Ramos (cell line): ENCODE results near the gene CPLX3.

Experiments used
- in situ Hi-C: fragments of 300-500 bp; cut with MboI; formaldehyde crosslinking; loops from one replicate; pipeline ENCODE4 v1.14.3; 2022; ENCODE audit warnings: low sequenced_read_pairs; ENCODE audit not compliant: unreplicated experiment

Gene CPLX3

DNA sequence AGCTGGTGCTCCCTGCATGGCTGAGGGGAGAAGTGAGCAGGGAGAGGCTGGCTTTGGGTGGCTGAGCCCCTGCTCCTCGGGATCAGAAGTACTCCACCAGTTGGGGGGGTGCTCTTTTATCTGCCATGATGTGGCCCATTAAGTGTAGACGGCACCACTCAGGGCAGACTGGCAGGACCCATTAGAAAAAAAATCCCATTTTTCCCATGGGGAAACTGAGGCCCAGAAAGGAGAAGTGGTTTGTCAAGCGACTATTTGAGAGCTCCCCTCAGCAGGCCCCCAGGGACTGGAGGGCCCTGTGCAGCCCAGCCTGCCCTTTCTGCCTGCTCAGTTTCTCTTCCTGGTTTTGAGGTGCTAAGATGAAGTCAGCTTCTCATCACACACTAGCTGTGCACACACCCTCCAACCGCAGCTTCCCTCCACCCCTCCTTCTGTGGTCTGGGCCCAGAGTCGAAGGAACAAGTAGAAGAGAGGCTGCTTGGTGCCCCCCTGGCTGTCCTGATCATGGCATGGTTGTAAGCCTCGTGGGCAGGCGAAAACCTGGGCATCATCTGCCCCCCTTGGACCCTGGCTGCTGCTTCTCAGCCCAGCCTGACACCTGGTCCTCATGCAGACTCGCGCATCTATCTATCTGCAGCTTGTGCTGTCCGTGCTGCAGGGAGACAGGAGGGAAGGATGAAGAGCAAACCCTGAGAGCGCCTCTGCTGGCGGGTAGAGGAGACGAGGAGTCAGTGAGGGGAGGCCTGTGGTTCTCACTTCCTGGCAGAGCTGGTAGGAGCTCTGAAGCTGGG, 39.0 kb upstream of the CPLX3 start:
- in situ Hi-C loops, result loop anchor here (25.0 kb wide), 1 partner anchor 550 kb away; the partner anchor contains the start of genes COMMD4 and NEIL1

DNA sequence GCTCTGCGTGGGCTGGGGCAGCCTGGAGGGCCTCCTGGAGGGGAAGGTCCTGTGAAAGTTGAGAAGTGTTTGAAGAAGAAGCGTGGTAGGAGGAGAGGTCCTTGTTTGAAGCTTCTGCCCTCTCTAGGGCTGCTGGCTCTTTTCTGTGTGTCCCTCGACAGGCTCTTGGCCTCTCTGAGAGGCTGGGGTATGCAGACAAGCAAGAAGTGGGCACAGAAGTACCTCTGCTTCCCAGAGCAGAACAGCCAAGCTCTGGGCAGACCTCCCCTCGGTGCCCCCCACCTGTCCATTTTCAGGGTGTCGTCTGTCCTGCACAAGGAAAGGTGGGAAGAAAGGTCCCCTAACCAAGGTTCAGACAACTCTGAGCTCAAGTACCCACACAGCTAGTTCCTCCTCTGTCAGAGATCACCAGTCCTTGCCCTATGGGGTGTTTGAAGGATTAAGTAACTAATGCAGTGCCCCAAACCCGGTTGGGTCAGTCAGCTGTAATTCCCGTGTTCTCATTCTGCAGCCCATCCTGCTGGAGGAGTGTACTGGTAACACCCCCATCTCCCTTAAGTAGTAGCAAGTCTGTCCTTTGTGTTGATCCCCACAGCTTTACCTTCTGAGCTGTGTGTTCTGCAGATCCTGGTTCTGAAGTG, 38.3 kb upstream of the CPLX3 start:
- in situ Hi-C loops, result loop anchor here (25.0 kb wide), 1 partner anchor 549 kb away; the partner anchor contains the start of genes COMMD4 and NEIL1

DNA sequence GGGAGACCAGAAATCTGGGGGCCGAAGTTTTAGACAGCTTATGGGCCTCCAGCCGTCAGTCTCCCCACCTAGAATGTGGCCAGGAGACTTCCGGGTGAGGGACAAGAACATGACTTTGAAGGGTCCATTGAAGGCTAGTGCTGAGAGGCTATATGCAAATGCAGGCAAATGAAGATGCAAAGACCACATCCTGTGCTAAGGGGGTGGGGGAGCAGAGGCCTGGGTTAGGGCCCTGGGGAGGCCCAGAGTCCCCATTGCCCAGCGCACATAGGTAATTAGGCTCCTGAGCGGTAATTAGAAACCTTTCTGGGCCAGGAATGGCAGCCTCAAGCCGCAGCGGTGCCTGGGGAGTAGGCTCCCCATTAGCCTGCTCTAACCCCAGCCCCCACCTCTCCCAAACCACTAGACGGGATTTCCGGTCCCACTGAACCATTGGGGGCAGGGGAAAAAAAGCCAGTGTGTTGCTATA, 37.7 kb upstream of the CPLX3 start:
- in situ Hi-C loops, result loop anchor here (25.0 kb wide), 1 partner anchor 549 kb away; the partner anchor contains the start of genes COMMD4 and NEIL1

DNA sequence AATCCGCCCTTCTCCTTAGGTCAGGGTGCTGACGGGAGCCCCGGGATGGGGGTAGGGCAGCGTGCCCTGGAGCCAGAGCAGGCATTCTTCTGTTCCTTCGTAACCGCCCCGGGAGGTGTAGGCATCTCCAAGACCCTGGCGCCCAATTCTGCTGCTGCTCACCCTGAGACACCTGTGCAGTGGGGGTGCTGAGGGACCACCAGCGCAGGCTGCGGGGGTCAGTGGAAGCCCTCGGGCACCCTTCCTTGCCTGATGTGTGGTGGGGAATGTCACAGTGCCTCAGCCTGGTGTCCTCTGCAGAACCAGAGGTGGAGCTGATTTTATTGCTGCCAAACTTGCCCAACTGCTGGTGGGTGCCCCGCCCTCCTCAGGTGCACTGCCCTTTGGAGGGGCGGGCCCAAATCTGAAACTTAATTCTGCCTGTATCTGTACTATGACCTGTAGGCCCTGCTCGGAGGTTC, 37.2 kb upstream of the CPLX3 start:
- in situ Hi-C loops, result loop anchor here (25.0 kb wide), 1 partner anchor 548 kb away; the partner anchor contains the start of genes COMMD4 and NEIL1

DNA sequence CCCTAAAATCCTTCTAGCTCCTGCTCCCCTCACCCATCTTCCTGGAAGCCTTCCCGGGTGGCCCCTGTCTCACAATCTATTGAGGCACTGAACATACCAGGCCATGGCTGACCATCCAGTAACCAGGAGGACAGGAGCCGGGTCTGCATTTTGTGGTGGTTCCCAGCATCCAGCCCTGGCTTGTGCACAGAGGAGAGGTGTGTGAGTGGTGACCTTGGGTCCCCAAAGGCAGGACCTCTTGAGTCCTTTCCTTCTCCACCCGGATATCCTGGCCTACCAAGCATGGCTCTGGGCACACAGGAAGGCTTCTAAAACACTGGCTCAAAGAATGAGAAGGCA, 36.7 kb upstream of the CPLX3 start:
- in situ Hi-C loops, result loop anchor here (25.0 kb wide), 1 partner anchor 548 kb away; the partner anchor contains the start of genes COMMD4 and NEIL1

DNA sequence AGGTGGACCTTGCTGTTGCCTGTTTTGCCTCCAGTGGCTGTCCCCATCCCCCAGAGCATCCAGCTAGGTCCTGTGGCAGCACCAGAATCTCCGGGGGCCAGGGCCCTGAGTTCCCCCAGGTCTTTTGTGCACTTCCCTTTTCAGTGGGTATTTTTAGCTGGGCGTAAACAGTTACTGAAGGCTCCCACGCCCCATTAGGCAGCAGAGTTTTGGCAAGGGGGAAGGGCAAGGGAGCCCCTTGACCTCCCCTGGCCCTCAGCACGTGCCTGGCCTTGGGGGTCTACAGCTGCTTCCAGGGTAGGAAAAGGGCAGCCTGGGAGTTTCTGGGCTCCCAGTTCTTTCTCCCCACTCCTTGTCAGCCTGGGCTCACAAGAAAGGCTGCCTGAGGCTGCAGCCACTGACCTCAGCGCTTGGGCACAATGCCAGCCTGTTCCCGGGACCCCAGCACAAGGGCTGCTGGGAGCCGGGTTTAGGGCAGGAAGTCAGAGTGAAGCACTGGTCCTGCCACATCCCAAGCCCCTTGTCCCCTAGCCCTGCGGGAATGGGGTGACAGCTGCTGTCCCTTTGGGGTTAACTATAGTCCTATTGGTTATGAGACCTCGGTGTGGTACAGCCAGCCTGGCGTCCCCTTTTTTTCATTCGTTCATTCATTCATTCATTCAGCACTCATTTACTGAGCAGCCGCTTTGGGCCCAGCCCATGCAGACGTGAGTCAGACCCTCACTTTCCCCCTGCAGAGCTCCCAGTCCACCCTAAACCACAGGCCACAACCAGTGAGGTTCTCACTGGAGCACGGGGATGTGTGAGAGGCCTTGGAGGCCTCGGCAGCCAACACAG, 36.1 kb upstream of the CPLX3 start:
- in situ Hi-C loops, result loop anchor here (25.0 kb wide), 1 partner anchor 547 kb away; the partner anchor contains the start of genes COMMD4 and NEIL1

DNA sequence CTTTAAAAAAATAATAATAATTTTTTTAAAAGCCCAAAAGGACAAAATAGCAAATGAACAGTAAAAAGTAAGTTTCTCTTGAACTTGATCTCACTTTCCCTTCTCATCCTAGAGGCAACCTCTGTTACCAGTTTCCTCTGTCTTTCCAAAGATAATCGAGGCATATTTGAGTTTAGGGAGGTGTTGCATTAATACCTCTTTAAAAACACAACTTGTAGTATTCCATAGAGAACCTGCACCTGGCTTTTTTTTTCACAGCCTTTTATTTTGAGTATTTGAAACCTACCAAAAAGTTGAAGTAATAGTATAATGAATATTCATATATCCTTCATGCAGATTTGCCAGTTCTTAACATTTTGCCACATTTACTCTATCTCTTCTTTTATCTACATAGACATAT, 35.4 kb upstream of the CPLX3 start:
- in situ Hi-C loops, result loop anchor here (25.0 kb wide), 1 partner anchor 546 kb away; the partner anchor contains the start of genes COMMD4 and NEIL1

DNA sequence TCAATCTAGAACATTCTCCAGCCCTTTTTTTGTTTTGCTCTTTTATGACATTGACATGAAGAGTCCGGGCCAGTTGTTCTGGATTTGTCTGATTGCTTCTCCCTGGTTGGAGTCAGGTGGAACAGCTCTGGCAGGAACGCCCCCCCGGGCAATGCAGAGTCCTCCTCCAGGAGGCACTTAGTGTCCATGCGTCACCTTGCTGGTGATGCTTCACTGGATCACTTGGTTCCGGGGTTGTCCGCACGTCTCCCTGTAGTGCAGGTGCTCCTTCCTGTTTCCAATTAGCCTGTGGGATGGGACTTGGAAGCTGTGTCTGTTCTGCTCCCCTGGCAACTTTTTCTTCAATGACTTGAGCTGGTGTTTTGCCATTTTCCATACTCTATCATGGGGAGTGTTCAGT, 34.8 kb upstream of the CPLX3 start:
- in situ Hi-C loops, result loop anchor here (25.0 kb wide), 1 partner anchor 546 kb away; the partner anchor contains the start of genes COMMD4 and NEIL1

DNA sequence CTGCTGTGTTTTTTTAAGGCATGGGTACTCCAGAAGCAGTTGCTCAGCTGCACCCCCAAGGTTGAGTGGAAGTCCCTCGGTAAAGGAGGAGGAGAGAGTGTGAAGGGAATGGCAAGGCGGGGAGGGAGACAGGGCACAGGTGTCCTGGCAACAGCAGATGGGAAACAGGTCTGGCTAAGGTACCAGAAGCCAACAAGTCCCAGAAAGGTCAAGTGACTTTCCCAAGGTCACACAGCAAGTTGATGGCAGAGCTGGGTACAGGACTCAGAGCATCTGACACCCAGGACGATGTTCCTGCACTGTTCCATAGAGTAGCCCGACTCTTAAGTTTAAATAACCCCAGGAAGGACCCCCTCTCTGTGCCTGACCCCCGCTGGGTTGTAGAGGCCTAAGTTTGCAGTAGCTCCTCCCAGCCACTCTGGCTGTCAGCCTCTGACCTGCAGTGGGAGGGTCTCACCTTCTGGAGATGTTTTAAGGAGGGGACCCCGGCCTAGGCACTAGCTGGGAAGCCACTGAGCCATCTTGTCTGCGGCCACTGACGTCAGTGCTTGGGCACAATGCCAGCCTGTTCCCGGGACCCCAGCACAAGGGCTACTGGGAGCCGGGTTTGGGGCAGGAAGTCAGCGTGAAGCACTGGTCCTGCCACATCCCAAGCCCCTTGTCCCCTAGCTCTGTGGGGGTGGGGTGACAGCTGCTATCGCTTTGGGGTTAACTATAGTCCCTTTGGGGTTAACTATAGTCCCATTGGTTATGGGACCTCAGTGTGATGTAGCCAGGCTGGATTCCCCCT, 34.0 kb upstream of the CPLX3 start:
- in situ Hi-C loops, result loop anchor here (25.0 kb wide), 1 partner anchor 545 kb away; the partner anchor contains the start of genes COMMD4 and NEIL1

DNA sequence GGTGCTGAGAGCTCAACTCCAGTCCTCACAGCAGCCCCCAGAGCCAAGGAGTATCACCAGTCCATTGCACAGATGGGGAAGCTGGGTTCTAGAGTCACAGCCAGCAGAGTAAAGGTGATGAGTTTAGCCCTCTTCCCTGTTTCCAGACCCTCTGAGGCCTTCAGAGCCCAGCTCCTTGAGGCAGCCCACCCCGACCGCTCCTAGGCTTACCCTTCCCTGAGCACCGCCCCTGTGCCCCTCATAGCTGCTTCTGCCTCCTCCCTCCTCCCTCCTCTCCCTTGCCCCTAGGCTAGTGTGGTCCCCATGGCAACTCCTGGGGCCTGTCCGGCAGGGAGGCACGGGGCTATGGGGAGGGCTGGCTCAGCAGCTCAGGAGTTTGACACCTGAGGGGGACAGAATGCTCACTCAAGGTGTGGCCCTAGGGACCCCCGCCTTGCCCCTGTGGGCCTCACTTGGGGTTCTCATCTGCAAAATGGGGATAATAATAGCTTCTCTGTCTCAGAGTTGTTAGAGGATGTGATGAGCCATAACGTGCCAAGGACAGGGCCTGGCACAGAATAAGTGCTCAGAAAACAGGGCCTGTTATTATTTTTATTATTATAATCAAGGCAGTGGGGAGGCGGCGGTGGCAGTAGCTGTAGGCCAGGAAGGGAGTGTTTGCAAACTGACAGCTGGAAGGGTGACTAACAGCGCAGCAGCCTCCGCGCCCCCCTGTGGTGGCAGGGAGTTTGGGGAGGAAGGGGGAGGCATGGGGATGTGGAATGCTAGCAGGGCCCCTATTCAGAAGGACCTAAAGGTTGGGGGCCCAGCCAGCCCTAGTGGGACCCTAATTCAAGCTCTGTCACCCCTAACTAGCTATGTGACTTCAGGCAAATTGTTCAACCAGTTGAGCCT, 33.0 kb upstream of the CPLX3 start:
- in situ Hi-C loops, result loop anchor here (25.0 kb wide), 1 partner anchor 544 kb away; the partner anchor contains the start of genes COMMD4 and NEIL1

DNA sequence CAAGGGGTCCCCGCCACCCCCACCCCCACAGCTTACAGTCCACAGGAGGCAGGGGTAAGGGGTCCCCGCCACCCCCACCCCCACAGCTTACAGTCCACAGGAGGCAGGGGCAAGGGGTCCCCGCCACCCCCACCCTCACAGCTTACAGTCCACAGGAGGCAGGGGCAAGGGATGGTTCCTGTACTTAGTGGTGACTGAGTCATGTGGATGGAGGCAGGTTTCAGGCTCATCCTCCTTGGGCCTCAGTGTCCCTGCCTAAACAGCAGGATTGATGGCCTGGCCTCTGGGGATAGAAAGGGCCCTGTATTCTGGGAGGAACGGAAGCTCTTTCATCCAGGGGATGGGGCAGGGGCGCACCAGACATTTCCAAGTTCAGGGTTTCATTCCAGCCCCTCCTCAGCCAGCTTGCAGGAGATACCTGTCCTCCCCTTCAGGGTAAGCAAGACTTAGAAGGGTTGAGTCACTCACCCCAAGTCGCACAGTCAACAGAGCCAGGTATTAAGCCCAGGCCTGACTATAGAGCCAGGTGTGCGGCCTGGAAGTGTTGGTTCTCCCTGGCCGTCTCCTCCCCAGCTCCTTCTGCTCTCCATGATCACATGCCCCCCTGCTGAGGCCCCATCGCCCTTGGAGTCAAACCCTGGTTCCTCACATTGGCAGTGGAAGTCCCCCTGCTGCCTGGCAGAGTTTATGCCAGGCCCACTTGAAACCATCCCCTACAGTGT, 32.0 kb upstream of the CPLX3 start:
- in situ Hi-C loops, result loop anchor here (25.0 kb wide), 1 partner anchor 543 kb away; the partner anchor contains the start of genes COMMD4 and NEIL1

DNA sequence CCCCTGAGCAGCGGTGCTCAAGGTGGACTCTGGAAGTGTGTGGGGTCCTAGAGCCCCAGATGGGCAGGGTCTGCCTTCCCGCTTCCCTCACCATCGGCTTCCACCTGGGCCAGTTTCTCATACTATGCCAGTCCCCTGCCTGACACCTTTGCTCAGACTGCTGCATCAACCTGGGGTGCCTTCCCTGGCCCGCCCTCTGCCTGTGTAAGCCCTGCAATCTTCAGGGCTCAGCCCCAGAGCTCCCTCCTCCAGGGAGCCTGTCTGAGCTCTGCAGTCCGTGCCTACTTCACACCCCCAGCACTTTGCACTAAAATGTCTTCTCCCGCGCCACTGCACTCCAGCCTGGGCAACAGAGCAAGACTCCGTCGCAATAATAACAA, 31.5 kb upstream of the CPLX3 start:
- in situ Hi-C loops, result loop anchor here (25.0 kb wide), 1 partner anchor 542 kb away; the partner anchor contains the start of genes COMMD4 and NEIL1

DNA sequence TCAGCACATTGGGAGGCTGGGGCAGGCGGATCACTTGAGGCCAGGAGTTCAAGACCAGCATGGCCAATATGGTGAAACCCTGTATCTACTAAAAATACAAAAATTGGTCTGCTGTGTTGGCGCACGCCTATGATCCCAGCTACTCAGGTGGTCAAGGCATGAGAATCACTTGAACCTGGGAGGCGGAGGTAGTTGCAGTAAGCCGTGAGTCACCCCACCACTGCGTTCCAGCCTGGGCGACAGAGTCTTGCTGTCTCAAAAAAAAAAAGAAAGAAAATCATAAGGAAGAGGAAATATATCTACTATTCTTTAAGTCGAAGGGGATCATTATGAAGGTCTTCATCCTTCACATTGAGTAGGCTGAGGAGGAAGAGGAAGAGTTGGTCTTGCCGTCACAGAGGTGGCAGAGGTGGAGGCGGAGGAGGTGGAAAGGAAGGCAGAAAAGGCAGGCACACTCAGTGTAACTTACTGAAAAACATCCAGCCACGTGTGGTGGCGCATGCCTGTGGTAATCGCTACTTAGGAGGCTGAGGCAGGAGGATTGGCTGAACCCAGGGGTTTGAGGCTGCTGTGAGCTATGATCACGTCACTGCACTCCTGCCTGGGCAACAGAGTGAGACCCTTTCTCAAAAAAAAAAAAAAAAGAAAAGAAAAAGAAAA, 30.3 kb upstream of the CPLX3 start:
- in situ Hi-C loops, result loop anchor here (25.0 kb wide), 1 partner anchor 541 kb away; the partner anchor contains the start of genes COMMD4 and NEIL1

DNA sequence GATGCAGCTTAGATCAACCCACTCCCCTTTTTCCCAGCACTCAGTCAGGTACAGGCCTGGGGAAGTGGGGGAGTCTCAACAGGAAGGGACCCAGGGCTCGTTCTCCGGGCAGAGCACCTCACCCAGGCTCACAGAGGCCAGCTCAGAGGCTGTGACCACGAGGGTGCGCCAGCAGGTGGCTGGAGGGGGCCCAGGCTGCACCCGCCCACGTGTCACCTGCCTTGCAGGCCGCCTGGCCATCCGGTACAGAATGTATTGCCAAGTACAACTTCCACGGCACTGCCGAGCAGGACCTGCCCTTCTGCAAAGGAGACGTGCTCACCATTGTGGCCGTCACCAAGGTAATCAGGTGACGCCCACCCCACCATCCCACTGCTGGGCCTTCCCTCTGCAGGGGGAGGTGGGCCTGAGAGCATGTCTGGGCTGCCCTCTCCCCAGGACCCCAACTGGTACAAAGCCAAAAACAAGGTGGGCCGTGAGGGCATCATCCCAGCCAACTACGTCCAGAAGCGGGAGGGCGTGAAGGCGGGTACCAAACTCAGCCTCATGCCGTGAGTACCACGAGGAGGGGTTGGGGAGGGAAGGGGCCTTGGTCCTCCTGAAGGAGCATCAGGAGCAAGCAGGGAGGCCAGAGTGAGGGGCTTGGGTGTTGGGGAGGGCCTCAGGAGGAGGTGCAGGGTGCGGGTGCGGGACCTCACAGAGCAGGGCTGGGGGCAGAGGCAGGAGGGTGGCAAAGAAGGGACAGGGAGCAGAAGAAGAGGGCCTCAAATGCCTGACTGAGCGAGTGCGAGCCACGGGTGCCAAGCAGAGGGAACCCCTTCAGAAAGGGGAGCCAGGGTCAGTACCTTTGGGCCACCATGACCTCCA, 27.8 kb upstream of the CPLX3 start:
- in situ Hi-C loops, result loop anchor here (25.0 kb wide), 1 partner anchor 539 kb away; the partner anchor contains the start of genes COMMD4 and NEIL1

DNA sequence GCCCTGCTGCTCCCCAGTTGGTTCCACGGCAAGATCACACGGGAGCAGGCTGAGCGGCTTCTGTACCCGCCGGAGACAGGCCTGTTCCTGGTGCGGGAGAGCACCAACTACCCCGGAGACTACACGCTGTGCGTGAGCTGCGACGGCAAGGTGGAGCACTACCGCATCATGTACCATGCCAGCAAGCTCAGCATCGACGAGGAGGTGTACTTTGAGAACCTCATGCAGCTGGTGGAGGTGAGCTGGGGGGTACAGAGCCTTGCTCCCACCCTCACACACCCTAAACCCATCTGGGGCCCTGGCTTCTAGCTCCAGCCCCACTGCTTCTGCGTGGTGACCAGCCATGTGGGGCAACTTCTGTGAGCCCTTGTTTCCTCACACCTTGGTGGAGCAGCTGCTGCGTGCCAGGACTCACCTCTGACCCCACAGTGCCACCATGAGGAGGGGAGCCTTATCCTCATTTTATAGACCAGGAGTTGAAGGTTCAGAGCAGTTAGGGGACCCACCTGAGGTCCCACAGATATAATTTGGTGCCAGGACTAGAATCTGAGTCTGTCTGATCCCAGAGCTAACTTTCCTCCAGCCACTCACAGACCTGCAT, 27.1 kb upstream of the CPLX3 start:
- in situ Hi-C loops, result loop anchor here (25.0 kb wide), 1 partner anchor 538 kb away; the partner anchor contains the start of genes COMMD4 and NEIL1
